T-helper 2 cell treated with Interferon-gamma antibody and Interleukin-4, amounts not matched to agents 100 ng/mL and 5 ng/mL, for 36 hours (primary cell): ENCODE measurements around the gene HOXA11. TPM values are rescaled to one million over a fixed set of nuclear protein-coding genes. Genes with fewer than 3 reads are reported as not detected.

ENCODE experiments used
- intact Hi-C: fragments of 100-400 bp; cut with micrococcal nuclease; formaldehyde crosslinking; loops from one replicate; pipeline ENCODE4 v1.15.1; 2023
- total RNA-seq: library from RNA; stranded (reverse); gene quantifications from 2 replicates; pipeline ENCODE4 v1.2.3, GENCODE V29; 2022

Gene HOXA11
- total RNA-seq, 1 donor from 2014 or later, result not detected

DNA sequence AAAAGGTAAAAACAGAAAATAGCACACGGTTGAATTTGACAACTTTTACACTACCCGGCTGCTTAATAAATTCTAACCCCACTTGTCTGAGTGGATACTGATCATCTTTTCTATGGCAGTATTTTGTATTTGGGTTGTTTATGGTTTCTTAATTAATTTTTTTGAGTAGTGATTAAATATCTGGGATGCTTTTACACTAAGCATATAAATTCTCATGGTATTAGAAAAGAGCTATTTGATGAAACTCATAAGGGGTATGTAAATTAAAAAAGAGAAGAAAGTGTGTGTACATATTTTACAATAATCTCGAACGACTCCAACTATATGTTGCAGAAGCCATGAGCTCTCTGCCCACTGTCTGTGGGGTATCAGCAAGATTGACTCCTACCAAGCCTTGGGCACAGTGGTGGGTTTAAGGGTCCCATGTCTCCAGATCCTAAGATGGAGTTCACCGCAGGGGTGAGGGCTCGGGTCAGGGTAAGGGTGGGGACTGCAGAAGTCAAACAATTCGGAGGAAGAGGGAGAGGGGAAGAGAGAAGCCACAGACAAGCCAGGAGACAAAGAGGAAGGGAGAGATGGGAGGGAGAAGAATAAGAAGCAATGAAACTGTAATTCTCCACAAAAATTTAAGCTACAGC lies 22.4 kb upstream of the HOXA11 start:
- intact Hi-C loops, result no loop called here

DNA sequence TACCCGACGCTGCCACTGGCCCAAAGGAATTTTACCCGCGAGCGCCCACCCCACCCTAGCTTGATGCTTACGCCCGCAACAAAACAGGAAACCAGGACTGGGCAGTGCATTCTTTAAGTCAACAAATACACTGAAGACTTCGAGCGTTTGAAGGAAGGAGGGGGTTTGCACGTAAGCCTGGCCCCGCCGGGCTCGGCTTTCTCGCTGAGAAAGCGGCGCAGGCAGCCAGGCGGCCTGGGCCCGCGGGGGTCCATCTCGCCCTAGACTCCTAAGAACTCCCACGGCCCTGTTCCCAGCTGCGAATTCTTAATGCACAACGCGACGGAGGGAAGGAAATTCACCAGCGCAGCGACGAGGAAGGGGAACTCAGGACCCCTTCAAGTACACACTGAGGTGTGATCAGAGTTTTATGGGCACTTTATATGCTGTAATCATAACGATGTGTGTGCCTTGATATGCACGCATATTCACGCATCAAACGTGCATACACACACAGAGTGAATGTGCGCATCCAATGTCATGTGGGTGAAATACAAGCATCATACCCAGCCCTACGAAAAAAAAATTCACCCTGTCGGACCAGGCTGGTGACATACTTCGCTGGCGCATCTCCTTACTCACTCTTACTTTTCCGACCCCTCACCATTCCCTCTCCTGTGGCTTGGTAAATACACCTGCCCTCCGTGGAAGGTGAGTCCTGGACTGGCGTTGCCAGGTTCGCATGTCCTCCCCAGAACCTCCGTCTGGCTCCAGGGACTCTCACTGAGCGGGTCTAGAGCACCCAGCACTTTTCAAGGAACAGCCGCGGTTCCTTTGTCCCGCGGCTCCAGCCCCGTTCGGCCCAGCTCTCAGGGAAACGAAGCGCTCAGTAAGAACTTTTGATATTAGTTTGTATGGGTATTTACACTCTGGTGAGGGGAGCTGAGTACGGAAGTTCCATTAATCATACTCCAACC lies 20.6 kb upstream of the HOXA11 start:
- intact Hi-C loops, result loop anchor here (2.0 kb wide), 1 partner anchor 21 kb away; the partner anchor contains the start of gene HOXA11

DNA sequence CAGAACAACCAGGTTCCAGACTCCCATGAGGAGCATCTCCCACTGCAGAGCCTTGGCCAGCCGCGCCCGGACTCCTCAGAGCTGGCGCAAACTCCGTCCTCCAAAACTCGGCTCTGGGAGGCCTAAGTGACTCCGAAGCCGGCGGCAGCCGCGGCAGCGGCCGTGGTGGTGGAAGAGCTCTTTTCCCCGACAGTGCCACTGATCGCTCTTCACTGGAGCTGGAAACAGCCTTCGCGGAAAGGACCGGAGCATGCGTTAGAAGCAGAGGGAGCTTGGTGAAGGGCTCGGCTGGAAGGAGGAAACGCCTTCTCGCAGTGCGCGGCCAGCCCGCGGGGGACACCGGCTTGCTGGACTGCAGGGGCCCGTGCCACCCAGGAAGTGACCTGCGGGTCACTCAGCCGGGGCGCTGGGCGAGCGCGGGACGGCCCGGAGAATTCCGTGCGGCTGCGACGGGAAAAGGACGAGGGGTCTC lies 19.9 kb upstream of the HOXA11 start:
- intact Hi-C loops, result loop anchor here (2.0 kb wide), 1 partner anchor 20 kb away; the partner anchor contains the start of gene HOXA11

DNA sequence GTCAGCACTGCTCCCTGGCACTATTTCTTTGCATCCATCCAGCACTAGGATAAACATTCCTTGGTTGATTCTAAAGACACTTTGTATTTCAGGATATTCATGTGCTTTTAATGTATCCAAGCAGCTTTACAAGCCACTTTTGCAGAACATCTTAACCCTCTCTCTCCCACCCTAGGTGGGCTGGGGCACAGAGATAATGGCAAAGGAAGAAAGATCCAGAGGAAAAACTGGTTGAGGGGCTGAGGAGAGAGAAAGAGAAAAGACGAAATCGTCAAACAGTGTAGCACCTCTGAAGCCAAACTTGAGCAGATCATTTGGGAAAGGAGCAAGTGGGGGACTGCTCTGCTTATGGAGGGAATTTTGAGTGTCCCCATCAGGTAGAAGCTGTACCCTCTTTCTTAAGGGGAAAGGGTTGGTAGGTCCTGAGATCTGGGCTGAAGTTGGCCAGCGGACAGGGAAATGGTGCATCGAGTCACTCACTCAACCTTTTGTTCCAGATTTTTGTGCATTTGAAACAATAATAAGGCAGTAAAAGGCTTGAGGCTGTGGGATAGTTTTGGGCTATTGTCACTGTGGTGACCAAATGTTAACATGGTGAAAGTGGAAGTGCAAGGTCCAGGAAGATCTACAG lies 19.0 kb upstream of the HOXA11 start:
- intact Hi-C loops, result loop anchor here (2.0 kb wide), 1 partner anchor 19 kb away; the partner anchor contains the start of gene HOXA11

DNA sequence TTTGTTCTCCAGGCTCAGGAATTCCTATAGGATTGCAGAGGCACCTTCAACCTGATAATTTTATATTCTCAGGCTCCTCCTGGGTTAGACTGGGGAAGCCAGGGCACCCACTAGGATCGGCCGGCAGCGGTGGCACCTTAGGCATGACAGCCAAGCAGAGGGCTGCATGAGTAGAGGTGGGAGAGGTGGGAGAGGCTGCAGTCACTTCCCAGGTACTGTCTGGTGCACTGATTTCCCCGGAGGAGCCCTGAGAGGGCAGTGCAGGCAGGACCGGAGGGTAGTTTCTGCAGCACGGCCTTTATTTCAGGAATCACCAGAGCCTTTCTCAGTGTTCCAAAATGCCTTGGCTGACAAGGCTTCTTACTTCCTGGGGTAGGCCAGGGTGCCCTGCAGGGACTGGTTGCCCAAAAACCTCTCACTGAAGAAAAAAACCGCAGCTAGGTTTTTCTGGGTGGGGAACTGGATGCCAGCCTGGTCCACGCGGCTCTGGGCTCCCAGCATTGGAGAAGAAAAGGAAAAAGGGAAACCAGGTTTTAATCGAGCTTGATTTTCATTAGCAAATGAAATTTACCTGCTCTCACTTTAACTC lies 18.4 kb upstream of the HOXA11 start:
- intact Hi-C loops, result no loop called here

DNA sequence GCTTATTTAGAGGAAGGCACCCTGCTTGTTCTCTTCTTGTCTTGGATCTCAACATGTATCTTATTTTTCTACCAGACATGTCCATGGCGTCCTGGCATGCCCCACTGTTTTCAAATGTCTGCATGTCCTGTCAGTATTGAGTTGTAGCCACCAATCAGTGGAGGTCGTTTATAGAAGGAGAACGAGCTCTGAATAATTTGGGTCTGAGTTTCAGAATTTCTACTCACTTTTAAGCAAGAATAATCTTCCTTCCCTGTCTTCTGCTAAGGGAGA lies 17.8 kb upstream of the HOXA11 start:
- intact Hi-C loops, result no loop called here

DNA sequence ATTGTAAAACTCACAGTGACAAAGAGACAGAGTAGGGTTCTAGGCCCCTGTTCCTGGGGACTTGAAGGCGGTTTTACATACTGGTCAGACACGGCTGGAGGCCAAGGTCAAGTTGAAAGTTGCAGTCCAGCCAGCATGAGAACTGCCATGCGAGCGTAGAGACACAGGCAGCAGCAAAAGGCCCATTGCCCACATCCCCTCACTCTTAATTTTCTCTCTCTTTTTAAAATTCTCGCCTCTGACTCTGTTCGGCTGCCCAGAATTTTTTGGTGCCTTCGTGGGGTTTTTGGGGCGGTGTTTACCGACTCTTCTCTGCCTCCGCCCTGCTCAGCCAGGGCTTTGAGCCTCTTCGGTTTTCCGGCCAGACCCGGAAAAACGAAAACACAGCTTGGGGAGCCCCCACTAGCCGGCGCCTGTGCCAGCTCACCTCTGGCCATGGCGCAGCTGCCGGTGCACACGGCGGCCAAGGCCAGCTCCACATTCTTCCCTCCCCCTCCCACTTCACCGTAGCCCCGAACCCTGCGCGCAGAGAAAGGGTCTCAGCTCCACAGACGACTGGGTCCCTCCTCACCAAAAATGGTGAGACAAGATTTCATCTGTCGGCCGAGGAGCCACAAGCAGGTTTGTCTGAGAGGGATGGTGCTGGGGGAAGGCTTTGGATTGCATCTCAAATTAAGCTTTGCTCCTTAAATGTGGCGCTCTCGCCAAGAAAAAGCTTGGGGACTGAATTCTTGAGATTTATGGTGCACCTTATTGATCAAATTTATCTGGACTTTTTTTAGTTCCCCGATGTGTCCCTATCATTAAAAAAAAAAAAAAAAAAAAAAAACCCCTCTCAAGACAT lies 17.2 kb upstream of the HOXA11 start:
- intact Hi-C loops, result no loop called here

DNA sequence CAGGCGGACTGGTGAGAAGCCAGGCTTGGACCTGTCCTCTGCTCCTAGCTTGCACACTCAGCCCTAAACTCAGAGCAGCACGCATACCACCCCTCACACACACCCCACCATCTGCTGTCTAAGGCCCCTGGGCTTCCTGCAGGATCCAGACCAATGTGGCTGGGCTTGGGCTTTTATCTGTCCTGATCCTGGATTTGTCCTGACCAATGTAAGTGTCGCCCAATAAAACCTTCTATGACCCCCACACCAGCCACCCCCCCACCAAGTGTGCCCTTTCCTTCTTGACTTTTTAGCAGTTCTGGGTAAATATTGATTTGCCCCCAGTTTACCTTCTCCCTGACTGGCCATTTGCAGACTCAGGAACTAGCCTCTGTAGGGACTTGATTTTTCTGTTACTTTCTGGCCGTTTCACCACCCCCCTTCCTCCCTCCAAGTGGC lies 16.6 kb upstream of the HOXA11 start:
- intact Hi-C loops, result no loop called here

DNA sequence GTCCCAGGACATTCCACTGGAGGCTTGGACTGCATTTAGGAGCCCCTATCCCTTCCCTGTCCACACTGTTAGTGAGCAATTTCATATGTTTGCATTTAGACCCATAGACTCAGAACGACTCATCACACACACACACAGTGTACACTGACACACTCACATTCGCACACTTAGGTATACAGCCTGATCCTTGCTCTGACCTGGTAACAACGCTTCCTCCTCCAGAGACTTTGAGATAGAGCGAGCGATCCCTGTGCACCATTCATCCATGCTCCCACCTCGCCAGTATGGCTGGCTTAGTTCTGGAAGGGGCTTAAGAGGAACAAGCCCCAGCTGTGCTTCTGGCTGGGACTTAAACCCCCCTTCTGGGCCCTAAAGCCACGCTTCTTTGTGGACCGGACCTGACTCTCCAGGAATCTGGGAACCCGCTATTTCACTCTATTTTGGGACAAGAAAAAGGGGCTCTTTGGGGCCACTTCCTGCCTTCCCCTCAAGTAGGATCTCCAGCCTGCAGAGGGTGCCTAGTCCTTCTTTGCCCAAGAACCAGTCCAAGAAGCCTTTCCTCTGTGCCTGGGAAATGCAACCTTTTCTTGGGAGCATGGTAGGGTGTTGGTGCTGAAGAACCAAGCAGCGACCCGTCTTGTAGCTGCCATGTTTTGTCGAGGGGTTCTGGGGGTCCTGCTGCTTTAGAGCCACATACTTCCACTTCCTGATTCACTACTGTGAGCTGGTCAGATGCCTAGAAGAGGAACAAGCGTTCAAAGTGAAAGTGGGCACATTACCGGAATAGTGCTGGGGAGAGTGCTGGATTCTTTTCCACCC lies 15.9 kb upstream of the HOXA11 start:
- intact Hi-C loops, result no loop called here

DNA sequence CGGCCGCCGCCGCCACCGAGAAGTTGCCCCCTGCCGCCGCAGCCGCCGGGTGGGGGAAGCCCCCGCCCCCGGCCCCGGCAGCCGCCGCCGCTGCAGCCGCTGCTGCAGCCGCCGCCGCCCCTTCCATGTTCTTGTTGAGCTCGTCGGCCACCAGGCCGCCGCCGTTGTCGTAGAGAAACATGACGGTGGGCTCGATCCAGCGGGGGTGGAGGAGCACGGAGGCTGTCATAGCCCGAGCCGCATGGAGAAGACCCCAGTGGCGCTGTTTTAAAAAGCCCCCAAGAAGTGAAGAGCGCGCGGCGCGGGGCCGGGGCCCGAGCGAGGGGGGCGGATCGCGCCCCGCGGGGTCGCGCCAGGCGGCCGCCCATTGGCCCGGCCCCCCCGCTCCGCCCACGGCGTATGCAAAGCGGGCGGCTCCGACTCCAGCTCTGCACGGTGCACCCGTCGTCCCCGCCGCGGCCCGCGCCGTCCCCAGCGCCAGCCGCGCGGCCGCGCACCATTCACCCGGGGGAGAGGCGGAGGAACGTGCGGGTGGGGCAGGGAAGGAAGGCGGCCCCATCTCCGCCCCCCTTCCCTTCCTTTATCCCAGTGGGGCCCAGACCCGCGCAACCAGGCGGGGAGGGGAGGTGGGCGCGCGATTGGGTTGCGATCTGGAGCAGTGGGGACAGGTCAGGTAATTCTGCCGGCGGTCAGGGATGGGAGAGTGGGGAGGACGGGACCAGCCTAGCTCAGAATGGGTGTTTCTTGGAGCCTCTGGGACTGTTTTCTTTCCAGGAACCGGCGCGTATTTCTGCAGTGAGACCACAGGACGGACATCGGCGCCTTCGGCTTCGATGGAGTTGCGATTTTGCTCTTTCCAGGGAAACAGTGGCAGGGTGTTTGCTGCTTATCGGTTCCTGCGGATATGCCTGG lies 15.1 kb upstream of the HOXA11 start, which contains the start of gene HOXA13:
Gene HOXA13, minus strand, starts transcription at position 243 of the 912 bp plus-strand sequence. Its CDS starts 14 bp downstream, at position 229.
- intact Hi-C loops, result loop anchor here (5.0 kb wide), 4 partner anchors 42 to 897 kb away; partner anchors contain the start of gene EVX1

DNA sequence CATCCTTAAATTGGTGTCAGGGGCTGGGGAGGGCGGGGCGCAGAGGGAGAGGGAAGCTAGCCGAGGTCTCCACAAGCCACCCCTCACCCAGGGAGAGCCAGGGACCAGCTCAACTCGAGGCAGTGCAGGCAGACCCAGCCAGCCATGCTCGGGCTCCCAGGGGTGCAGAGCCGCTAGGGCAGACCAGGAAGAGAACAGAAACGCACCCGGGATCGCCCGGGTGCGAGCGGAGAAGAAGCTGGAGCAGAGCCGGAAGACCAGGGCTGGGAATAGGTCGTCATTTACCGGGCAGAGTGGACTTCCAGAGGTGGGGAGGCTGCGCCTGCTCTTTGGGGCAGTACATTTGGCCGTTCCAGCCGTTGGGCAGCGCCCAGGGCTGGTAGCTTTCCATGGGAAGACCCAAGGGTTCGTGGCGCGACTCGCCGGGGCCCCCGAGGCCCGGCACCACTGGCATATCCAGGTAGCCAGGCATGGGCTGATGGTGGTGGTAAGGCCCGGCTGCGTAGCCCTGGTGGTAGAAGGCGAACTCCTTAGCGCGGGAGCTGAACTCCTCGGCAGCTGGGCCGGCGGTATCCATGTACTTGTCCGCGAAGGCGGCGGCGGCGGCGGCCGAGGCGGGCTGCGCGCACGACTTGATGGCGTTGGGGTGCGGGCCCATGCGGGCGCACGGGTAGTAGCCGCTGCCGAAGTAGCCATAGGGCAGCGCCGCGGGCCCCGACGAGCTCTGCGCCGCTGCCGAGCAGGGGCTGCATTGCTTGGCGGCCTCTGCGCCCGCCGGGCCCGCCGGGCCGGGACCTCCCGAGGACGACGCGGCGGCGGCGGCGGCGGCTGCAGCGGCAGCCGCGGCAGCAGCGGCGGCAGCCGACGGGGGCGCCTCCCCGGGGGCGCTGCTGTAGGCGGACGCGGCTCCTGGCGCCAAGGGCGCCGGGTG lies 14.1 kb upstream of the HOXA11 start:
- intact Hi-C loops, result loop anchor here (5.0 kb wide), 4 partner anchors 43 to 898 kb away; partner anchors contain the start of gene EVX1

DNA sequence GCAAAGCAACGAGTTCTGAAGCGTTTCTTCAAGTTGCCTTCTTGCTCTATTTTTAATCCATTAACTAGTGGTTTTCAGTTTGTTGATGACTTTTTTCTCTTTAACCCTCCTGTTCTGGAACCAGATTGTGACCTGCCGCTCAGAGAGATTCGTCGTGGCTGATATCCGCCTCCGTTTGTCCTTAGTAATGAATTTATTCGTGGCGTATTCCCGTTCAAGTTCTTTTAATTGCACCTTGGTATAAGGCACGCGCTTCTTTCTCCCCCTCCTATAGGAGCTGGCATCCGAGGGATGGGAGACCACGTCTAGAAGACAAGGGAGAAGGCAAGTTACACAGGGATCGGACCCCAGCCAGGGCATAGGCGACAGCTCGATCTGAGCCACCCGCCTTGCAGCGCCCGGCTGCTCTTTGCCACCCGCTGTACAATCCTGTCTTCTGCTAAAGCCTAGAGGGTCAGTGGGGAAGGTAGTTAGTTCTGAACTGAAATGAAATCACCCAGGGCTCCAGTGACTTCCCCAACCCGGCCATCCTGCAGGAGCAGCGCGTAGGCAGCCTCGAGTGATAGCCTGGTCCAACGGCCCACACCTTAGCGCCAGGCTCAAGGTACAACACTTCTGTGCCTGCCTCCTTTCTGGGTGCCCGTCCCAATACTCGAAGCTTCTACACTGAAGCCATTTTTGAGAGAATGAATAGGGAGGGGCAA lies 13.3 kb upstream of the HOXA11 start:
- intact Hi-C loops, result loop anchor here (5.0 kb wide), 4 partner anchors 44 to 899 kb away; partner anchors contain the start of gene EVX1

DNA sequence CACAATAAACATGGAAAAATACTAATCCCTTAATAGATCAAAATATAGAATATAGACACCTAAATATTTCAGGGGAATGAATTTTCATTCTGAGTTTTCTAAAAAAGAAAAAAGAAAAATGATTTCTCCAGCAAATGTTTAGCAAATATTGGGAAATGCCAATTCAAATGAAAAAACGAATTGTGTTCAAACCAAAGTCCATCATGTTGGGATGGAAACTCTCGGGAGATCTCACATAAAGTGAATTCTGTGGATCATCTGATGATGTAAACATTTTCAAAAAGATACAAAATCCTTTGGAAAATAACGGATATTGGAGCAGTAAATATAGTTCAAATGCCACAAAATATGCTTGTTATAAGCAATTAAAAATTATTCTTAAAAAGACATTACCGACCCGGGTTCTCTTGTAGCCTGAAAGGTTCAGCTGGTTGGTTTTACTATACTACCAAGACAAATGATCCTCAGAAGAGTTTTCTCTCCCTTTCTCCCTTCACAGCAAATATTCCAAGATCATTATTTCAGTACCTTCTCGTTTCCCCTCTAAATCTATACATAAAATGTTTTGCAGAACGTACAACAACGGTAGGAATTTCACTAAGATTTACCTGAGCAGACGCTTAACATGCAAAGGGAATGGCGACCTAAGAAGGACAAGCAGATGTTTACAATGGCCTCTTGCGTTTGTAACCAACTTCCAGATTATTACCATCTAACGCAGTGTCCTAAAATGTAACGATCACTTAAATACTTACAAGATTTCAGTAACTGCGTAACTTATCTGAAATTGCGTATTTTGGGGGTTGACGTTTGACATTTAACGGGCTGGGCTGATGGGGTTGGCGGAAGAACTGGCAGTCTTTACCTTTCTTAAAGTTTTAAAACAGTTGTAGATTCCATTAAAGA lies 12.4 kb upstream of the HOXA11 start:
- intact Hi-C loops, result loop anchor here (2.0 to 5.0 kb wide), 5 partner anchors 33 to 900 kb away; partner anchors contain the start of genes EVX1 and HOXA9

DNA sequence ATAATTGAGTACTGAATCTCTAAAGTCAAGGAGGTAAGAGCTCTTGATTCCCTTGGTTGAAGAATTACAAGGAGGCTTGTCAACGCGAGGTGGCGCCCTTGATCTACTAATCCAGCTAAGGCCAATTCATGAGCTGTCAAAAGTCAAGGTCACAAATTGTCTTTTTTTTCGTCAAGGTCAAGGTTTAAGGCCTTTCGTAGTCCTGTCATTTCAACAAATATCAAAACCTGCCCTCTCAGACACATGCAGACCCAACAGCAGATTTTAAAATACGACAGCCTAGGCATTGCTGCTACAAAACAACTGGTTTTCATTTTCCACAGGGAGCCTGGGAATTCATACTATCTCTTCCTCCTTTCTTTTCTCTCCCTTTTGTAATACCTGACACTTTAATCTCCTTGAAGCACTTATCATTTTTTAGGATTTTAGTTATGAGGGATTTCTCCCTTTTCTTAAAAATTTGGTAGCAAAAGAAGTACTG lies 11.3 kb upstream of the HOXA11 start:
- intact Hi-C loops, result loop anchor here (1.0 to 5.0 kb wide), 8 partner anchors 32 to 901 kb away; partner anchors contain the start of genes EVX1 and HOXA9
